NCI-H2107 treated with DMSO at 0.1 percent for 48 hours (cell line): ENCODE results near the gene CACNA1A.
A peak's percentile ranks its signal among the peaks of the same experiment; 100 is the strongest.
"Not testable (repeated sequence)": the region's sequence is repeated elsewhere in the genome, so short reads cannot be mapped to it uniquely, and the experiment has no call there.

ENCODE experiments used
- DNase-seq: peaks from one replicate; lab custom pipeline; 2025; ENCODE audit not compliant: unreplicated experiment; lab: John Stamatoyannopoulos, UW

Gene CACNA1A

GRCh38 chr19:13282486-13283065 lies 223.7 kb downstream of the CACNA1A start:
- DNase-seq = no peak

GRCh38 chr19:13281567-13282291 lies 224.6 kb downstream of the CACNA1A start:
- no peak for DNase-seq

GRCh38 chr19:13277104-13277809 lies 229.0 kb downstream of the CACNA1A start:
- peak; percentile 77 for DNase-seq

GRCh38 chr19:13275016-13275722 lies 231.1 kb downstream of the CACNA1A start:
- DNase-seq = no peak

GRCh38 chr19:13270514-13271105 lies 235.7 kb downstream of the CACNA1A start:
- DNase-seq = no peak

- no peak for DNase-seq
These were observed 236.9 kb downstream of the CACNA1A start for GRCh38 chr19:13269348-13269747.

GRCh38 chr19:13267889-13268288 lies 238.4 kb downstream of the CACNA1A start:
- DNase-seq = no peak

- DNase-seq = no peak
These were observed 239.1 kb downstream of the CACNA1A start for GRCh38 chr19:13267131-13267530.

- DNase-seq = peak; percentile 15
These were observed 243.8 kb downstream of the CACNA1A start for GRCh38 chr19:13262450-13262849.

- no peak for DNase-seq
These were observed 245.2 kb downstream of the CACNA1A start for GRCh38 chr19:13260883-13261653.

- DNase-seq = no peak
These were observed 249.4 kb downstream of the CACNA1A start for GRCh38 chr19:13256918-13257317.

GRCh38 chr19:13256398-13256797 lies 249.9 kb downstream of the CACNA1A start:
- DNase-seq = not testable (repeated sequence)

GRCh38 chr19:13255719-13256059 lies 250.6 kb downstream of the CACNA1A start:
- no peak for DNase-seq

GRCh38 chr19:13255041-13255718 lies 251.1 kb downstream of the CACNA1A start:
- no peak for DNase-seq

GRCh38 chr19:13252569-13253335 lies 253.5 kb downstream of the CACNA1A start:
- DNase-seq = no peak

- no peak for DNase-seq
These were observed 261.4 kb downstream of the CACNA1A start for GRCh38 chr19:13244920-13245319.

GRCh38 chr19:13241231-13242104 lies 264.8 kb downstream of the CACNA1A start:
- no peak for DNase-seq

GRCh38 chr19:13240312-13241022 lies 265.8 kb downstream of the CACNA1A start:
- DNase-seq = no peak
